Activated CD4-positive, alpha-beta T cell treated with anti-CD3 and anti-CD28 coated beads for 36 hours (primary cell): Measurements from ENCODE around the gene SMIM44. TPM values are rescaled to one million over a fixed set of nuclear protein-coding genes. Genes with fewer than 3 reads are reported as not detected.

ENCODE experiments used
- ATAC-seq: fragments of 200-7000 bp; cut with Tn5 transposase; one replicate; pipeline ENCODE4 v1.10.0; 2021; ENCODE audit warnings: mild to moderate bottlenecking, moderate library complexity
- CTCF ChIA-PET: fragments of 350-600 bp; sonication (Branson Sonifier 250); formaldehyde crosslinking; loops from one replicate; lab custom pipeline; 2021; ENCODE audit warnings: antibody characterized with exemption; lab: Charles Lee
- POLR2A ChIA-PET: fragments of 350-600 bp; sonication (Branson Sonifier 250); formaldehyde crosslinking; loops from one replicate; lab custom pipeline; 2021; ENCODE audit warnings: antibody characterized with exemption, inconsistent platforms; lab: Charles Lee
- DNase-seq: peaks from one replicate; pipeline ENCODE4 v3.0.0-alpha.2; 2020
- H3K27ac Mint-ChIP-seq: one replicate; pipeline ENCODE4 v1.8.0; 2021; ENCODE audit warnings: mixed read lengths
- H3K27me3 Mint-ChIP-seq: one replicate; pipeline ENCODE4 v1.8.0; 2021; ENCODE audit warnings: mixed read lengths
- H3K36me3 Mint-ChIP-seq: one replicate; pipeline ENCODE4 v1.8.0; 2021; ENCODE audit warnings: low read depth, mixed read lengths
- H3K4me1 Mint-ChIP-seq: one replicate; pipeline ENCODE4 v1.8.0; 2021; ENCODE audit warnings: mixed read lengths
- H3K4me3 Mint-ChIP-seq: one replicate; pipeline ENCODE4 v1.8.0; 2021; ENCODE audit warnings: mild to moderate bottlenecking, moderate library complexity, mixed read lengths
- H3K9me3 Mint-ChIP-seq: one replicate; pipeline ENCODE4 v1.8.0; 2021; ENCODE audit warnings: low read depth, mixed read lengths
- intact Hi-C, 2 experiments: fragments of 100-400 bp; cut with DNase I in 1 of 2; cut with micrococcal nuclease in 1 of 2; formaldehyde crosslinking; loops; one replicate each; pipeline versions ENCODE4 v1.14.2 to v1.15.1; 2022 to 2024; cut with DNase I, micrococcal nuclease
- total RNA-seq, 2 experiments: library from RNA; stranded (reverse); gene quantifications; one replicate each; pipeline ENCODE4 v1.2.3, GENCODE V29; 2021

Gene SMIM44
- total RNA-seq, 2 experiments from 2014 or later = not detected

DNA sequence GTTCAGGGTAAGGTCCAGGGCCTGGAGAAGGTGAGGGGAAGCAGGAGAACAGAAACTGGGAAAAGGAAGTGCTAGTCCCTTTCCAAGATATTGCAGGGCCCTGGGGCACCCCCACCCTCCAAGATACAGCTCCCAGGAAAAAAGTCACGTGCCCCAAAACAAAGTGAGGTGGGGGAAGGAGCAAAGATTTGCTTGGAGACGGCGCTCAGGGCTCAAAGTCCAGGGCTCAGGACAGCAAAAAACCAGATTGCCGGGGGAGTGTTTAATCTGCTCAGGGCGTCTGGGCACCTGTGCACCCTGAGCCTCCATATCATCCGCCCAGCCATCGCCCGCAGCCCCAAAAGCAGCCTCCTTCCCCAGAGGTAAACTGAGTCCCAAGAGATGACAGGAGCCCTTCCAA lies 9.2 kb downstream of the SMIM44 start:
- Mint-ChIP-seq H3K36me3 (no peaks in the 10 kb centered on the region), H3K27ac (no peak overlapping the region), H3K27me3 (no peaks in the 10 kb centered on the region), H3K4me1 (peaks cover 9% of the 10 kb centered on the region), H3K4me3 (no peak overlapping the region), H3K9me3 (no peaks in the 10 kb centered on the region)
- DNase-seq (no peak), ATAC-seq (no peak)
- ChIA-PET POLR2A (no interaction called here), CTCF (interaction anchor here (0.6 to 2.1 kb wide), 3 partner anchors 134 to 169 kb away, joined by 3 to 8 read pairs (median 5); no protein-coding TSS in a partner anchor)
- intact Hi-C loops = loop anchor here in 1 of 2 experiments (5.0 kb wide), 1 partner anchor 167 kb away; no protein-coding TSS in a partner anchor

DNA sequence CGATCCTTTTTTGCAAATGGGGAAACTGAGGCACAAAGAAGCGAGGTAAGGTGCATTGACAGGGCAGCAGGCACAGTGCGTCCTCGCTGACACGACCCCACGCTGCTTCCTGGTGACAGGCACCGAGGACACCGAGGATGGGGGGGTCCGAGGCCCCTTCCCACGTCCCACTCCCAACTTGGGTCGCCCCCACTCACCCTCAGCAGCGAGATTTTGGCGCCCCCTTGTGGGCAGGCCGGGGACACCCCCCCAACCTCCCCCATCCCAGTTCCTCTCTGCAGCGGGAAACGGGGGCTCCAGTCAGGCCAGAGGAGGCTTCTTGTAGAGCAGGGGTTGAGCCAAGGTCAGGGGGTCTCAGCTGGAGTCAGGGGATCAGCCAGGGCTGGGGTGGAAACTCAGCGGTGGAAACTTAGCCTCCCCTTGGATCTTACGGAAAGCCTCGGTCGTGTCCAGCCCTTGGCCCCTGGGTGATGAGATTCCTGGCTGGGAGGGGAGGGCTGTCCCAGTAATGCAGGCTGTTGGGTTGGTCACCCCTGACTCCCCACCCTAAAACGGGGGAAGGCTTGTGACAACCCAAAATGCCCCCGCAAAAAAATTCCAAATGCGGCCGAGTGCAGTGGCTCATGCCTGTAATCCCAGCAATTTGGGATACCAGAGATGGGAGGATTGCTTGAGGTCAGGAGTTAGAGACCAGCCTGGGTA lies 11.1 kb downstream of the SMIM44 start:
- Mint-ChIP-seq H3K4me3 (no peak overlapping the region), H3K9me3 (peaks cover 2% of the 10 kb centered on the region), H3K36me3 (peaks cover 2% of the 10 kb centered on the region), H3K4me1 (no peaks in the 10 kb centered on the region), H3K27me3 (no peaks in the 10 kb centered on the region), H3K27ac (no peak overlapping the region)
- ATAC-seq (peak; percentile 36), DNase-seq (peak; percentile 66)
- intact Hi-C loops = loop anchor here (1.0 to 5.0 kb wide), 3 partner anchors 145 to 167 kb away; no protein-coding TSS in a partner anchor
- CTCF ChIA-PET = interaction anchor here (0.8 to 2.1 kb wide), 8 partner anchors 14 to 167 kb away, joined by 3 to 10 read pairs (median 4); no protein-coding TSS in a partner anchor
- POLR2A ChIA-PET = no interaction called here

DNA sequence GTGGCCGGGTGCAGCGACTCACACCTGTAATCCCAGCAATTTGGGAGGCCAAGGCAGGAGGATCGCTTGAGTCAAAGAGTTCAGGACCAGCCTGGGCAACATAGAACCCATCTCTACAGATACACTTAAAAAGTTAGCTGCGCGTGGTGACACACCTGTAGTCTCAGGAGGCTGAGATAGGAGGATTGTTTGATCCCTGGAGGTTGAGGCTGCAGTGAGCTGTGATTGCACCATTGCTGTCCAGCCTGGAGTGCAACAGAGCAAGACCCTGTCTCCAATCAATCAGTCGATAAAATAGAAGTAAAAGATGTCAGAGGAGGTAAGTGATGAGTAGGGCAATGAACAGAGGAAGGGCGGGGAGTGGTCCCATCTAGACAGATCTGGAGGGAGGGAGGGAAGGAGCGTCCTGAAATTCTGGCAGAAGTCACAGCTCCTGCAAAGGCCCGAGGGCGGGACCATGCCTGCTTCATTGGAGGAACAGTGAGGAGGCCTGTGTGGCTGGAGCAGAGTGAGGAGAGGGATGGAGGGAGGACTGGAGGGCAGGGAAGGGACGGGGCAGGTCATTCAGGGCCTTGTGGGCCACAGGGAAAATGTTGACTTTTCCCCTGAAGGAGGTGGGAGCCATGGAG lies 12.6 kb downstream of the SMIM44 start:
- CTCF ChIA-PET = interaction anchor here (0.6 to 1.6 kb wide), 10 partner anchors 10 to 1002 kb away, joined by 3 to 8 read pairs (median 3); no protein-coding TSS in a partner anchor
- ATAC-seq (no peak), DNase-seq (no peak)
- Mint-ChIP-seq H3K9me3 (peaks cover 2% of the 10 kb centered on the region), H3K4me1 (no peaks in the 10 kb centered on the region), H3K36me3 (peaks cover 2% of the 10 kb centered on the region), H3K4me3 (no peak overlapping the region), H3K27me3 (no peaks in the 10 kb centered on the region), H3K27ac (no peak overlapping the region)
- POLR2A ChIA-PET = no interaction called here
- intact Hi-C loops = loop anchor here in 1 of 2 experiments (5.0 kb wide), 1 partner anchor 163 kb away; no protein-coding TSS in a partner anchor

DNA sequence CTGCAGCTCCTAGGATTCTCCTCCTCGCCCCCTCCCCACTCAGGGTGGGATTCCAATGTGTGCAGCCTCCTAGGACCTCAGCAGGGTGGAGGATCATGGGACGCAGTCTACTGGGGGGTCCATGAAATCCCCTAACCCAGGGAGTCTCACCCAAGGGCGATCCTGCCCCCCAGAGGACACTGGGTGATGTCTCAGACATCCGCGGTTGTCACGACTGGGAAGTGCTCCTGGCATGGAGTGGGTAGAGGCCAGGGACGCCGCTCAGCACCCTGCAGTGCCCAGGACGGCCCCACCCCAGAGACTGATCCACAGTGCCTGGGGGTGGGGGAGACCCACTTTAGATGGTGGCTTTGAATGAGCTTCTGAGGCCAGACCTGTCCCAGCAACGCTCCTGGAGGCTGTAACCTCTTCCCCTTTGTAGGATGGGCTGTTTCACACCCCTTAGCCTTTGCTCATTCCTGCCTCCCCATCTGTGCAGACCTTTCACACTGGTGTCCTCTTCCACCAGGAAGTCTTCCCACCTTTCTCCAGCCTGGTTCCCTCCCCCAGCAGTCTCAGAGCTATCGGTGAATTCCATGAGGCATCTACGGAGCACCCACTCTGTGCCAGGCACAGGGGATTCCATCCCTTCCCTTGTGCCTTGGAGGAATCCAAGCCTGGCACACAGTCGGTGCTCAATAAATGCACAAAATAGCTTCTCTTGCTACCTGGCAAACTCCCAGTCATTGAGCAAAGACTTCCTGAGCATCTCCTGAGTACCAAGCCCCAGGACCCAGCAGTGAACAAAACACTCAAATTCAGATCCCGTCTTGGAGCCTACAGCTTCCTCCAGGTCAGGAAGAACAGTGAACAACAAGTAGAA lies 13.4 kb downstream of the SMIM44 start:
- H3K27me3 Mint-ChIP-seq = no peaks in the 10 kb centered on the region
- peak; percentile 21 for ATAC-seq
- no peak overlapping the region for H3K4me3 Mint-ChIP-seq
- intact Hi-C loops = loop anchor here in 1 of 2 experiments (5.0 kb wide), 1 partner anchor 163 kb away; no protein-coding TSS in a partner anchor
- no peak for DNase-seq
- peaks cover 2% of the 10 kb centered on the region for H3K9me3 Mint-ChIP-seq
- H3K4me1 Mint-ChIP-seq = no peaks in the 10 kb centered on the region
- peaks cover 2% of the 10 kb centered on the region for H3K36me3 Mint-ChIP-seq
- no peak overlapping the region for H3K27ac Mint-ChIP-seq
- POLR2A ChIA-PET = interaction anchor here (0.7 kb wide), 1 partner anchor 165 kb away, joined by 3 read pairs; no protein-coding TSS in a partner anchor
- CTCF ChIA-PET = interaction anchor here (0.7 to 1.6 kb wide), 10 partner anchors 9 to 239 kb away, joined by 3 to 8 read pairs (median 3); no protein-coding TSS in a partner anchor

DNA sequence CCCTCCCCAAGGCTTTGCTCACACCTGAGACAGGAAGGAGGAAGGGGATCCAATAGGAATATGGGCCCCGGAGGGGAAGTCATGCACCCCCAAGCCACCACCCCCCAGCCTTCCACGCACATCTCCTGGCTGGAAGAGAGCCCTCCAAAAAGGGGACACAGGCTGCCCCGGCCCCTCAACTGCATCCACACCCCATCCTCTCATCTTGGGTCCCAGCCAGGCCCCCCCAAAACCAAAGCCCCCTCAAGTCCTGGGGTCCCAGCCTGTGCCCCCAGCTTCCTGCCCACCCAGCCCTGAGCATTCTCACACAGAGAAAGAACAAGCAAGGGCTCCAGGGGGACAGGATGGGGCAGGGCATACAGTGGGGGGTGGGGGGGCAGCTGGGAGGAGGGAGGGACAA lies 15.0 kb downstream of the SMIM44 start:
- no peak for DNase-seq
- no peak overlapping the region for H3K4me3 Mint-ChIP-seq
- H3K36me3 Mint-ChIP-seq = peaks cover 2% of the 10 kb centered on the region
- H3K27ac Mint-ChIP-seq = no peak overlapping the region
- no peaks in the 10 kb centered on the region for H3K4me1 Mint-ChIP-seq
- no peaks in the 10 kb centered on the region for H3K27me3 Mint-ChIP-seq
- ChIA-PET POLR2A (no interaction called here), CTCF (interaction anchor here (0.6 to 0.9 kb wide), 2 partner anchors 163 to 256 kb away, joined by 4 to 6 read pairs; no protein-coding TSS in a partner anchor)
- intact Hi-C loops = no loop called here
- ATAC-seq = no peak
- H3K9me3 Mint-ChIP-seq = peaks cover 2% of the 10 kb centered on the region

DNA sequence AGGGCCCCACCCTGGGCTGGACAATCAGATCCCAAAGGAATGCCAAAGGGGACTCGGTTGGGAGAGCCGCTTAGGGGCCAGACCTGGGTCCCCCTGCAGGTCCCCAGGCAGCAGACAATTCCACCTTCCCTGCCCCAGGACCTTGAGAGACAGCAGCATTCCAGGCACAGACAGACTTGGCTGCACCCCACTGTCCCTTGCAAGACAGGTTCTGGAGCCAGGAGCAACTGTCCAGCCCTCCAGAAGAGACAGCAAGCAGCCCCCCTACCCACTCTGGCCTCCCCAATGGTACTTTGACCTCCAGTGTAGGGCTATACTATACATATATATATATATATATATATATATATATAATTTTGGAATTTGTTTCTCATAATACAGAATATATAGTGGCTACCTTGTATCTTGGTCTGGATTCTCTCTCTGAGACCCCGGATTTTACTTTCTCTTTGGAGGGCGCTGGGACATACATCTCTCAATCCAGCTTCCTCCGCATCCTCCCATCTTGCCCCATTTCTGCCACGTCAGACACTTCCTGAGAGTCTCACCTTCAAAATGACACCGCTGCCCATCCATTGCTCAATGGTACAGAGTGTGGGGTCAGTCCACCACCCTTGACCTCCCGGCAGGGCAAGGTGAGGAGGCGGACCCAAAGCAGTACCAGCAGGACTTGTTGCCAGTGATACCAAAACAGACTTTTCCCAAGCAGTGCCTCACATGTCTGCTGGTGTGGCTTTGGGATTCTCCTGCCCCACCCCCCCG lies 15.6 kb downstream of the SMIM44 start:
- Mint-ChIP-seq H3K4me1 (no peaks in the 10 kb centered on the region), H3K4me3 (no peak overlapping the region), H3K27ac (no peak overlapping the region), H3K9me3 (peaks cover 2% of the 10 kb centered on the region), H3K36me3 (peaks cover 5% of the 10 kb centered on the region), H3K27me3 (no peaks in the 10 kb centered on the region)
- intact Hi-C loops = no loop called here
- DNase-seq = peak; percentile 24
- POLR2A ChIA-PET = no interaction called here
- no peak for ATAC-seq
- CTCF ChIA-PET = interaction anchor here (0.6 kb wide), 1 partner anchor 257 kb away, joined by 4 read pairs; no protein-coding TSS in a partner anchor

DNA sequence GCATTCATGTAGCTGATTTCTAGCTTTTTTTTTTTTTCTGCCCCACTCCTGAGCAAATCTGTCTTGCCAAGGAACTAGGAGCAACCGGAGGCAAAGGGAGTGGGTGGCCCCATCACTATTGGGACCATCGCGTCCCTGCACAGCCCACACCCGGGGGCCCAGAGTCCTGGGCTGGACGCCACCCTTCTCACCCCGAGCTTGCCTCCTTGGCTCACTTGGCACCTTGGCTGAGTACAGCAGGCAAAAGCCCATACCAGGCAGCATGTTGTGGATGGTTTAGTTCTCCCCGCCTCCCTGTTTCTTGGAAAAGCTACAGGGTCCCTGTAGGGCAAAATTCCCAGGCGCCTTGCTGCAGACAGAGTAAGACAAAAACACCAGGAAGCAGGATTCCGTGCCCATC lies 16.6 kb downstream of the SMIM44 start:
- intact Hi-C loops = no loop called here
- H3K4me1 Mint-ChIP-seq = no peaks in the 10 kb centered on the region
- peaks cover 5% of the 10 kb centered on the region for H3K36me3 Mint-ChIP-seq
- DNase-seq (no peak), ATAC-seq (no peak)
- ChIA-PET POLR2A (interaction anchor here (0.6 kb wide), 1 partner anchor 65 kb away, joined by 4 read pairs; no protein-coding TSS in a partner anchor), CTCF (interaction anchor here (0.9 kb wide), 1 partner anchor 162 kb away, joined by 3 read pairs; no protein-coding TSS in a partner anchor)
- peaks cover 2% of the 10 kb centered on the region for H3K9me3 Mint-ChIP-seq
- H3K27ac Mint-ChIP-seq = no peak overlapping the region
- H3K4me3 Mint-ChIP-seq = no peak overlapping the region
- H3K27me3 Mint-ChIP-seq = no peaks in the 10 kb centered on the region

DNA sequence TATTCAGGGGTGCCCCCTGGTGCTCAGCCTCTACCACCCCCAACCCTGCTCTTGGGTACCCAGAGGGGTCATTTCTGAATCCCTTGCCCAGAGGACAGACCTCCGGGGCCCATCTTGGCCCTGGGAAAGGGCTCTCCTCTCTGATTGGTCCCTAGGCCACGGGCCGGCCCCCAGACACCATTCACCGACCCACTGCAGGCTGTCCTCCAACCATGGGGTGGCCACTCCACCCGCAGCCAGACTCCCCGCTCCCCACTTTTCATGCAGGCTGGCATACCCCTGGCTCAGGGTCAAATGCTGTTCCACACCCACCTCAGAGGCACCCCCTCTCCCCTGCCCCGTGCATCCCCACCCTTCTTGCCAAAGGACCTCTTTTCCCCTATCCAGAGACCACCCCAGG lies 17.7 kb downstream of the SMIM44 start:
- no peaks in the 10 kb centered on the region for H3K4me1 Mint-ChIP-seq
- no peak overlapping the region for H3K4me3 Mint-ChIP-seq
- H3K36me3 Mint-ChIP-seq = peaks cover 5% of the 10 kb centered on the region
- H3K27ac Mint-ChIP-seq = no peak overlapping the region
- POLR2A ChIA-PET = no interaction called here
- peaks cover 2% of the 10 kb centered on the region for H3K9me3 Mint-ChIP-seq
- DNase-seq = no peak
- CTCF ChIA-PET = interaction anchor here (0.6 kb wide), 1 partner anchor 161 kb away, joined by 4 read pairs; no protein-coding TSS in a partner anchor
- ATAC-seq = no peak
- no peaks in the 10 kb centered on the region for H3K27me3 Mint-ChIP-seq
- intact Hi-C loops = no loop called here

DNA sequence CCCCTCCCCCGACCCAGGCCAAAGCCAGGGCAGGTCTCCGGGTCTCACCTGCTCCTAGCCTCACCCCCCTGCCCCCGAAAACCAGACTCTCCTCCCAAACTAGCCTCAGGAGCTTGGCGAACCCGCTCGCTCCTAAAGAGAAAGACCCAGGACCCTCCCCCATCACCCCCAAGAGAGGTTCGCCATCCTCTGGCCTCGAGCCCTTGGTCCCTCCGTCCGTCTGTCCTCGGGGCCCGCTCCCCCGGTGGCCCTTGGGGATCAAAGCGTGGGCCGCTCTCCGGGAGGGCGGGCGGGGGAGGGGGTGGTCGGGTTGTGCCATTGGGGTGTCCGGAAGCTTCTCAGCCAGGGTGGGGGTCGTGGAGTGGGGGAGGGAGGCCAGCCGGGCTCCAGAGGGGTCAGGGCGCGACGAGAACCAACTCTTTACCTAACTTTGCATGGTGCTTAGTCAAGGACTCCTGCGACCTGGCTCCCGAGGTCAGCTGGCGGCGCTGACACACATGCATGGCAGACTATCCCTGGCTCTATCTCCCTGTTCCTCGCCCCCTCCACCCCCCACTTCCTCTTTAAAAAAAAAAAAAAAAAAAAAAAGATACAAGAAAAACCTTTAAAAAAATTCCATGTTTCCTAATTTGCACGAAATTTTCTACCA lies 18.5 kb downstream of the SMIM44 start:
- ATAC-seq (no peak), DNase-seq (no peak)
- no peak overlapping the region for H3K27ac Mint-ChIP-seq
- CTCF ChIA-PET = interaction anchor here (0.5 to 0.6 kb wide), 2 partner anchors 9 to 75 kb away, joined by 3 read pairs; no protein-coding TSS in a partner anchor
- H3K27me3 Mint-ChIP-seq = no peaks in the 10 kb centered on the region
- H3K4me1 Mint-ChIP-seq = no peaks in the 10 kb centered on the region
- H3K36me3 Mint-ChIP-seq = peaks cover 8% of the 10 kb centered on the region
- POLR2A ChIA-PET = no interaction called here
- intact Hi-C loops = no loop called here
- no peak overlapping the region for H3K4me3 Mint-ChIP-seq
- H3K9me3 Mint-ChIP-seq = peaks cover 2% of the 10 kb centered on the region
